Astrocyte of the spinal cord (primary cell): Measurements from ENCODE around the gene HOXA9.

Experiments
- DNase-seq: peaks from one replicate; pipeline ENCODE4 v3.0.0; 2011; ENCODE audit warnings: low read depth, low spot score
- H3K4me3 ChIP-seq: 2 replicates; pipeline ENCODE4 v1.5.1; 2011; ENCODE audit warnings: low read depth, mild to moderate bottlenecking, low read length, moderate library complexity
- in situ Hi-C: cut with HindIII; loops from 2 replicates; pipeline ENCODE4 v1.10.0; 2017; ENCODE audit warnings: low sequenced_read_pairs
- TF ChIP-seq, protein P1 (sequence below): IDR thresholded peaks from 2 replicates; pipeline ENCODE4 v1.5.1; 2012; ENCODE audit warnings: low read depth, mild to moderate bottlenecking, low read length, inconsistent platforms

Gene HOXA9

DNA sequence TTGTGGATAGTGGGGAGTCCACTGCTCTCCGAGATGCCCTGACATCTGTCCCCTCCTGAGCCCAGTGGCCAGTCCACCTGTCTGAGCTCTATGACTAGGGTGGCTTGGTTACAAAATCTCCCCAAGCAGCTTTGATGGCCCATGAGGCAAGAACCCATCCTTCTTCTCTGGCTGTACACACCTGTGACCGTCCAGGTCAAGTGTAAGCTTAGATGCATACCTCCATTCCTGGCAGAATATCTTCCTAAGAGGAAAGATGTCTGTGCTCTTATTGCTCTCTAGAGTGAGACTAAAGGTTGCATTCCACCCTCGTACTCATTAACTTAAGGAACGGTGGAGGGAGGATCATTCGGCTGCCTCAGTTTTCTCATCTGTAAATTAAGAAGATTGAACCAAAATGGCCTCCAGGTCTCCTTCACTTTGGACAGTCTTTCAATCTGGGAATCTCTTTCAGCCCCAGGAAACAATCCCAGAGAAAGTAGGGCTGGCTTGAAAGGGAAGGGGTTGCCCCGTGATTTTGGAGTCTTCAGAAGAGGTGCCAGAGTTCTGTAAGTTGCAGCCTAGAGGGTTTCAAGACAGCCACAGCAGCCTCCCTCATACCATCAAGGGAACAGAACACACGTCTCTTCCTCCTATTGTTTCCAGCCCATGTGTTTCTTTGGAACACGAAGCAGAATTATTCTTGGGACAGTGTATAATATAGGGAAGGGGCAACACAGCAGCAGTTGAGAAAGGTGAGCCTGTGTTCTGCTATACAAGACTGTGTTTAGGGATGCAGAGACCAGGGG, 40.2 kb downstream of the HOXA9 start:
- H3K4me3 ChIP-seq, result no peak overlapping the region
- DNase-seq, result no peak
- in situ Hi-C loops, result loop anchor here (10.0 kb wide), 1 partner anchor 270 kb away; no protein-coding TSS in a partner anchor
- TF ChIP-seq, protein P1, sequence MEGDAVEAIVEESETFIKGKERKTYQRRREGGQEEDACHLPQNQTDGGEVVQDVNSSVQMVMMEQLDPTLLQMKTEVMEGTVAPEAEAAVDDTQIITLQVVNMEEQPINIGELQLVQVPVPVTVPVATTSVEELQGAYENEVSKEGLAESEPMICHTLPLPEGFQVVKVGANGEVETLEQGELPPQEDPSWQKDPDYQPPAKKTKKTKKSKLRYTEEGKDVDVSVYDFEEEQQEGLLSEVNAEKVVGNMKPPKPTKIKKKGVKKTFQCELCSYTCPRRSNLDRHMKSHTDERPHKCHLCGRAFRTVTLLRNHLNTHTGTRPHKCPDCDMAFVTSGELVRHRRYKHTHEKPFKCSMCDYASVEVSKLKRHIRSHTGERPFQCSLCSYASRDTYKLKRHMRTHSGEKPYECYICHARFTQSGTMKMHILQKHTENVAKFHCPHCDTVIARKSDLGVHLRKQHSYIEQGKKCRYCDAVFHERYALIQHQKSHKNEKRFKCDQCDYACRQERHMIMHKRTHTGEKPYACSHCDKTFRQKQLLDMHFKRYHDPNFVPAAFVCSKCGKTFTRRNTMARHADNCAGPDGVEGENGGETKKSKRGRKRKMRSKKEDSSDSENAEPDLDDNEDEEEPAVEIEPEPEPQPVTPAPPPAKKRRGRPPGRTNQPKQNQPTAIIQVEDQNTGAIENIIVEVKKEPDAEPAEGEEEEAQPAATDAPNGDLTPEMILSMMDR, result no peak

GRCh38 chr7:27124096-27124901, 41.0 kb downstream of the HOXA9 start:
- in situ Hi-C loops, result loop anchor here (10.0 kb wide), 1 partner anchor 269 kb away; no protein-coding TSS in a partner anchor
- TF ChIP-seq, protein P1, result no peak
- DNase-seq, result peak; percentile 99
- peak overlapping the region; percentile 64 for H3K4me3 ChIP-seq

GRCh38 chr7:27123477-27124053, 41.8 kb downstream of the HOXA9 start:
- in situ Hi-C loops, result loop anchor here (10.0 kb wide), 1 partner anchor 269 kb away; no protein-coding TSS in a partner anchor
- DNase-seq, result no peak
- TF ChIP-seq, protein P1, result no peak
- peak overlapping the region; percentile 64 for H3K4me3 ChIP-seq

GRCh38 chr7:27123007-27123476, 42.3 kb downstream of the HOXA9 start:
- TF ChIP-seq, protein P1, result no peak
- DNase-seq, result peak; percentile 77
- in situ Hi-C loops, result loop anchor here (10.0 kb wide), 1 partner anchor 268 kb away; no protein-coding TSS in a partner anchor
- H3K4me3 ChIP-seq, result peak overlapping the region; percentile 64

DNA sequence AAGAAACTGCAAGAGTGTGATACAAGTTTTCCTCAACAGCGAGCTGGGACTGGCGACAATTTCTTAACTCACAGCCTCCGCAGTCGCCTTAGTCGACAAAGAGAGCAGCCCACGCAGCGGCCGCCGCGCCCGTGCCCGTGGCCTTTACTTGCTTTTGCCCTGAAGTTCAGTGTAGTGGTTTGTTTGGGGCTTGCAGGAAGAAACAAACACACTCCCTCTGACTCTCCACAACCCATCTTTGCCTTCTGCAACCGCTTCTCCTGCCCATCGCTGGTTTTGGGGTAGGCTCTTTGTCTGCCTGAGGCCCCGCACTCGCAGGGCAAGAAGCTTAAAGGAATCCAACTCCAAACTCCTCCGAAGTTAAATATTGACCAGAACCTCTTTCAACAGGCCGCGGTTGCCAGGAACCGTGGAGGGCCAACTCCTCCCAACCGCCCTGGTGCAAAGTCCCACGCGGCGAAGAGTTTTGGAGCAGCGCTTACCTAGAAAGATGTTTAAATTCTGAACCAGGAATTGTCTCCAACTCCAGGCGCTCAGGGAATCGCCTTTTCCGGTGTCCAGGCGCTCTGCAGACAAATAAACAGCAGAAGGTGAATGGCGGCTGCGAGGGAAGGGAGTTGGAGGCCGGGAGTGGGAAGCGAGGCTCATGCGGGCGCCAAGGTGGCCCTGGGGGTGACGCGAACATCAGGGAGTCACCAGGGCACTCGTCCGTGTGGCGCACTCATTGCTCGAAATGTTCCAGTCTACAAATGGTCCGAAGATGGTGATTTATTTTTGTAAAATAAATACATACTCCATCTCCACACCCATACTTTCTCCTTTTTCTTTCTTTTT, 43.0 kb downstream of the HOXA9 start:
- TF ChIP-seq, protein P1, result no peak
- peak overlapping the region; percentile 64 for H3K4me3 ChIP-seq
- in situ Hi-C loops, result loop anchor here (10.0 kb wide), 1 partner anchor 267 kb away; no protein-coding TSS in a partner anchor
- no peak for DNase-seq
